Astrocyte of the cerebellum (primary cell): ENCODE measurements around the gene TMC4.

ENCODE experiments used
- DNase-seq: peaks from one replicate; pipeline ENCODE4 v3.0.0-alpha.2; 2011; ENCODE audit warnings: low read depth
- H3K4me3 ChIP-seq: 2 replicates; pipeline ENCODE4 v1.5.1; 2011; ENCODE audit warnings: mild to moderate bottlenecking, low read depth, low read length, moderate library complexity
- CTCF ChIP-seq: IDR thresholded peaks from 2 replicates; pipeline ENCODE4 v1.5.1; 2012; ENCODE audit warnings: low read length, low read depth, moderate library complexity, mild to moderate bottlenecking; ENCODE audit errors: missing control alignments
- in situ Hi-C: cut with HindIII; loops from 2 replicates; pipeline ENCODE4 v1.10.0; 2017; ENCODE audit warnings: low sequenced_read_pairs

TMC4 gene

GRCh38 chr19:54158812-54159351 lies 14.1 kb downstream of the TMC4 start:
- H3K4me3 ChIP-seq = peak overlapping the region; percentile 67
- in situ Hi-C loops = no loop called here
- TF ChIP-seq CTCF = no peak
- no peak for DNase-seq

GRCh38 chr19:54156953-54157352 lies 16.0 kb downstream of the TMC4 start:
- no peak for TF ChIP-seq CTCF
- no peak for DNase-seq
- in situ Hi-C loops = no loop called here
- no peak overlapping the region for H3K4me3 ChIP-seq

- no peak for DNase-seq
- H3K4me3 ChIP-seq = no peak overlapping the region
- TF ChIP-seq CTCF = no peak
- in situ Hi-C loops = no loop called here
These were observed 16.5 kb downstream of the TMC4 start for GRCh38 chr19:54156490-54156889.

GRCh38 chr19:54155694-54156093 lies 17.3 kb downstream of the TMC4 start:
- DNase-seq = no peak
- TF ChIP-seq CTCF = no peak
- in situ Hi-C loops = no loop called here

GRCh38 chr19:54154603-54155345 lies 18.2 kb downstream of the TMC4 start:
- TF ChIP-seq CTCF = no peak
- in situ Hi-C loops = no loop called here
- no peak for DNase-seq

More at GRCh38 chr19:54155694-54156093, 17.3 kb downstream of the TMC4 start:
- no peak overlapping the region for H3K4me3 ChIP-seq

GRCh38 chr19:54153731-54154326 lies 19.1 kb downstream of the TMC4 start:
- in situ Hi-C loops = no loop called here
- TF ChIP-seq CTCF = no peak
- H3K4me3 ChIP-seq = no peak overlapping the region
- DNase-seq = no peak

More at GRCh38 chr19:54154603-54155345, 18.2 kb downstream of the TMC4 start:
- no peak overlapping the region for H3K4me3 ChIP-seq
